Adrenal gland (tissue), 5 donors: ENCODE results near the gene OPRPN.

Source experiments
- CTCF ChIP-seq, 6 experiments: fragments of 450-650 bp in 4 of 6; fragments of 200-600 bp in 2 of 6; sonication (generic) in 1 of 6; IDR thresholded peaks; 1 replicate in 5 of 6; 2 replicates in 1 of 6; pipeline versions ENCODE4 v1.5.1 to v1.8.0; 2016 to 2021; ENCODE audit warnings: antibody characterized with exemption in 6 of 6, mild to moderate bottlenecking in 2 of 6, moderate library complexity in 1 of 6
- POLR2A ChIP-seq, 2 donors: fragments of 450-650 bp; IDR thresholded peaks; one replicate each; pipeline ENCODE4 v1.6.1; 2017; ENCODE audit warnings: antibody characterized with exemption in 2 of 2, mild to moderate bottlenecking in 2 of 2, moderate library complexity in 1 of 2
- donor health status: DM: no; HTN: no; CAD: no.

GRCh38 chr4:70452946-70453345 is 55.2 kb downstream of the OPRPN start:
- TF ChIP-seq CTCF (IDR thresholded peaks at IDR 0.05): no peak
- no peak for TF ChIP-seq POLR2A (IDR thresholded peaks at IDR 0.05)
